ENCODE data around the gene GIGYF2.

The GIGYF2 gene

GRCh38 chr2:232886632-232887031, 189.5 kb downstream of the GIGYF2 start:
- no peak overlapping the region for H3K4me3 ChIP-seq (ENCODE audit: low read length)
- DNase-seq (ENCODE audit: low read depth): no peak
- no peak for TF ChIP-seq CTCF (IDR thresholded peaks at IDR 0.05; ENCODE audit: insufficient read depth, low read depth, low read length, missing control alignments)

GRCh38 chr2:232887171-232887850, 190.2 kb downstream of the GIGYF2 start:
- H3K4me3 ChIP-seq (ENCODE audit: low read length): no peak overlapping the region
- no peak for TF ChIP-seq CTCF (IDR thresholded peaks at IDR 0.05; ENCODE audit: insufficient read depth, low read depth, low read length, missing control alignments)
- no peak for DNase-seq (ENCODE audit: low read depth)

- no peak for DNase-seq (ENCODE audit: low read depth)
- no peak for TF ChIP-seq CTCF (IDR thresholded peaks at IDR 0.05; ENCODE audit: insufficient read depth, low read depth, low read length, missing control alignments)
- no peak overlapping the region for H3K4me3 ChIP-seq (ENCODE audit: low read length)
Observed at GRCh38 chr2:232888099-232888836, 191.1 kb downstream of the GIGYF2 start.

- TF ChIP-seq CTCF (IDR thresholded peaks at IDR 0.05; ENCODE audit: insufficient read depth, low read depth, low read length, missing control alignments): no peak
- H3K4me3 ChIP-seq (ENCODE audit: low read length): no peak overlapping the region
- DNase-seq (ENCODE audit: low read depth): no peak
Observed at GRCh38 chr2:232888839-232889529, 191.9 kb downstream of the GIGYF2 start.

- DNase-seq (ENCODE audit: low read depth): no peak
- no peak for TF ChIP-seq CTCF (IDR thresholded peaks at IDR 0.05; ENCODE audit: insufficient read depth, low read depth, low read length, missing control alignments)
- no peak overlapping the region for H3K4me3 ChIP-seq (ENCODE audit: low read length)
Observed at GRCh38 chr2:232889876-232890401, 192.8 kb downstream of the GIGYF2 start.

GRCh38 chr2:232890536-232890895, 193.4 kb downstream of the GIGYF2 start:
- H3K4me3 ChIP-seq (ENCODE audit: low read length): no peak overlapping the region
- TF ChIP-seq CTCF (IDR thresholded peaks at IDR 0.05; ENCODE audit: insufficient read depth, low read depth, low read length, missing control alignments): no peak
- no peak for DNase-seq (ENCODE audit: low read depth)

All from epithelial cell of esophagus (primary cell).